CD4-positive, alpha-beta T cell treated with Interleukin-2 at 100 ng/mL for 4 hours (primary cell): Measurements from ENCODE around the gene KNDC1.
"Not testable (repeated sequence)": the region's sequence is repeated elsewhere in the genome, so short reads cannot be mapped to it uniquely, and the experiment has no call there.

Experiments
- DNase-seq: peaks from one replicate; pipeline ENCODE4 v3.0.0-alpha.2; 2020; ENCODE audit warnings: low spot score

Gene KNDC1

GRCh38 chr10:133225707-133226191 lies 65.7 kb downstream of the KNDC1 start:
- peak; percentile 18 for DNase-seq

- no peak for DNase-seq
Measured at GRCh38 chr10:133226251-133226808, 66.3 kb downstream of the KNDC1 start.

- DNase-seq: no peak
Measured at GRCh38 chr10:133227256-133227655, 67.2 kb downstream of the KNDC1 start.

- no peak for DNase-seq
Measured at GRCh38 chr10:133229265-133230043, 69.4 kb downstream of the KNDC1 start.

- DNase-seq: no peak
Measured at GRCh38 chr10:133230044-133230361, 70.0 kb downstream of the KNDC1 start, which contains the start of gene UTF1. Gene UTF1, plus strand, starts transcription at chr10:133230217. Its CDS starts 72 bp downstream, at chr10:133230289.

GRCh38 chr10:133230387-133231195 lies 70.6 kb downstream of the KNDC1 start:
- DNase-seq: no peak

GRCh38 chr10:133231244-133231945 lies 71.4 kb downstream of the KNDC1 start:
- no peak for DNase-seq

- no peak for DNase-seq
Measured at GRCh38 chr10:133231946-133232574, 72.0 kb downstream of the KNDC1 start.

- not testable (repeated sequence) for DNase-seq
Measured at GRCh38 chr10:133234796-133235195, 74.8 kb downstream of the KNDC1 start.

GRCh38 chr10:133235265-133235855 lies 75.3 kb downstream of the KNDC1 start:
- no peak for DNase-seq

GRCh38 chr10:133235932-133236331 lies 75.9 kb downstream of the KNDC1 start:
- DNase-seq: no peak

GRCh38 chr10:133236401-133237240 lies 76.6 kb downstream of the KNDC1 start:
- DNase-seq: no peak

GRCh38 chr10:133237241-133237587 lies 77.2 kb downstream of the KNDC1 start:
- no peak for DNase-seq

- DNase-seq: no peak
Measured at GRCh38 chr10:133237588-133238465, 77.8 kb downstream of the KNDC1 start, which contains the start of gene VENTX. Gene VENTX, plus strand, starts transcription at chr10:133237855. Its CDS starts 60 bp downstream, at chr10:133237915.

GRCh38 chr10:133238466-133238804 lies 78.4 kb downstream of the KNDC1 start:
- DNase-seq: no peak

- no peak for DNase-seq
Measured at GRCh38 chr10:133239990-133240389, 80.0 kb downstream of the KNDC1 start.

GRCh38 chr10:133241501-133242205 lies 81.6 kb downstream of the KNDC1 start:
- DNase-seq: peak; percentile 13

GRCh38 chr10:133242611-133243356 lies 82.8 kb downstream of the KNDC1 start:
- DNase-seq: no peak
